GM11168 (cell line): ENCODE results near the gene KCNJ9.

Experiments used
- in situ Hi-C: fragments of 300-500 bp; cut with MboI; formaldehyde crosslinking; loops from one replicate; pipeline ENCODE4 v1.12.0; 2022; ENCODE audit warnings: low sequenced_read_pairs; ENCODE audit not compliant: unreplicated experiment

KCNJ9 gene

GRCh38 chr1:160064164-160064563 lies 17.2 kb upstream of the KCNJ9 start:
- in situ Hi-C loops, result no loop called here

DNA sequence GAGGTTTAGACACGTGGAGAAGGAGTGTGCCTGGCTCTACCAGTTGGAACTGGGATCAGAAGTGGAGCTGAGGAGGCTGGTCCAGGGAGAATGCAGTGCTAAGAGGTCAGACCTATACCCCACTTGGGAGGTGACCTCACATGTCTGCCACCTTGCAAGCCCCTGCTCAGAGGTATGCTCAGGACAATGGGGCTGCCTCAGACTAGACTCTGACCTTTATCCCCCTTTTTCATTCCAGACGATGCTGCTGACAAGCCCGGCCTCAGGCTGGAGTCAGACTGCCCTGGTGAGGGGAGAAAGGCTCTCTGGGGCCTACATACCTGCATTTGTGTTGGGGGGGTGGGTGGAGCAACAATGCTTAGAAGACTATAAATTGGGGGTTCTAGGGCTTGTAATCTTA lies 16.6 kb upstream of the KCNJ9 start:
- in situ Hi-C loops, result no loop called here

DNA sequence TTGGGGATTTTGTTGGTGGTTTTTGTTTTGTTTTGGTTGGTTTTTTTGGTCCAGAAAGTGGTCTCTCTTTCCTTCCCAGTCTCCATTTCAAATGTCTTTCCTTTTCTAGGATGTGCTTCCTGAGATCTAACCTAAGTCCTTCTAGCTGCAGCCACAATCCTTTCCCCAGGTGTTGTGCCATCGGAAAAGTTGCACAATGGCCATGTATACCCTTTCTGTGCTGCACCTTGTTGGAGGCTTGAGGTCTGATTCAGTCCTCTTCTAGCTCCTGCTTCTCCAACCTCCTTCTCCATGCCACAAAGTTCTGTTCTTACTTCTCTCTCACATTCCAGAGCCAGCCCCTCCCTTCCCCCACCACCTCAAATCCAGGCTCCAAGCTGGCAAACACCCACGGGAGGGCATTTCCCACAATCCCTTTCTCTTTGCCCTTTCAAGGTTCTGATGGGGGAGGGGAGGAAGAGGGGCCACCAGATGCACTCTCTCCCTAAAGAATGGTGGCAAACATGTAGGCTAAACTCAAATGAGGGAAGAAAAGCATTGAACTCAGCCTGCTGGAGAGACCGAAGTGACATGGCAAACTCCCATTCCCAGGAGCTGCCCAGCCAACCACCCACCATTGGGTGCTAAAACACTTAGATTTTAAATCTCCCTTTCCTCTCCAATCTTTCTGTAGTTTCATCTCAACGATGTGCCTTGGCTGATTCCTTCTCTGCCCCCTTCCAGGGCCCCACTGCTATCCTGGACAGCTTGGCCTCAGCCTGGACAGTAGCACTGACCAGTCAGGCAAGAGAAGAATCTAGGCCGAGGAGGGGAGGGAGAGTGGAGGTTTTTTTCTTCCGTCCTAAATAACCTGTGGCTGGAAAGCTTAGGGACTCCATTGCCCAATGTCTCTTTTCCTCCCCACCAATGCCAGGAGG lies 14.3 kb upstream of the KCNJ9 start:
- in situ Hi-C loops, result no loop called here

DNA sequence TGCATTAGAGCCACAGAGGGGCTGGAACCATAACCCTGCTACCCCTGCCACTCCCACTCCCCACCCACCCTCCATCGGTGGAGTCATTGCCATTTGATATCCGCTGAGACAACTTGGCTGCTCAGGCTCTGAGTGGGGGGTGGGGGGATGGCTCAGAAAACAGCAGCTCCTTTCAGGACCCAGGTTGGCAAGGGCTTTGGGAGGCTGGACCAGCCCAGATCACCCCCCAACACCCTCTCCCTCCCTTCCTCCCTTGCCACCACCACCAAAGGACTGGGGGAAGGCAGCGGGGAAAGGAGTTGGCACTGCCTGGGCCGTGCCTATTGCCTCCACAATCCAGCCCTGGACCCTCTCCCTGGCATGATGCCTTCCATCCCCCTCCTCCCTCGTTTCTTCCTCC lies 13.1 kb upstream of the KCNJ9 start:
- in situ Hi-C loops, result no loop called here

DNA sequence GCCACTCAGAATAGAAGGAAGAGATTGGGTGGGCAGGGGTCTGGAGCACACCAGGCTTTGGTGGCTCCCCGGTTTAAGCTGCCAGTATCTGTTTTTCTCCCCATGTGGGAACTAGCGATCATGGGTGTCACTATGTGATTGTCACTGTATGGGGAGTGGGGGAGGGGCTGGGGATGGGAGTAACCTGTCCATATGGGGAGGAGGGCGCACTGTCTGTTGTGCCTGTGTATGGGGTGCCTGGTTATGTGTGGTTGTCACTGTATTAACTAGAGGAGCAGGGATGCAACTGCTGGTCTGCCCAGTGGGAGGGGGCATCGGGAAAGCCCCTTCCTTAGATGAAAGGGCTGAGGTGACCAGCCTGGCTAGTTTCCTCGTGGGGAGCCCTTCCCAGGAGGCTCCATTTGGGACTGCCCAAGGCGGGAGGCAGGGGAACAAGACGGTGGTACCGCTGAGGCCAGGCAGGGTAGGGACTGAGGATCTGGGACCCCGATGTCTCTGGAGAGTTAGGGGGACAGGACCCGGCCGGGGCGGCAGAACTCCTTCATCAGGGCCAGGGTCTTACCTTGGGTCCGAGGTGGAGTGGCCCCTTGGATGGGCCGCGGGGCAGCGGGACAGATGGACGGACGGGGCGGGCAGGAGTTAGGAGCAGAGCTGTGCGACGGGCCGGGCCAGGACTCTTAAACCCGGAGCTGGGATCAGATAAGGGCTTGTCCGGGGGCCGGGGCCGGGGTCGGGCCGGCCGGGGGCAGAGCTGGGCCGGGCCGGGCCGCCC lies 11.7 kb upstream of the KCNJ9 start, which contains the start of gene KCNJ10:
TSS of gene KCNJ10 (minus strand) at position 701 of the 772 bp plus-strand sequence. CDS start 27,628 bp downstream, outside the sequence.
- in situ Hi-C loops, result no loop called here

- in situ Hi-C loops, result no loop called here
Observed at GRCh38 chr1:160070243-160071163, 10.8 kb upstream of the KCNJ9 start.

DNA sequence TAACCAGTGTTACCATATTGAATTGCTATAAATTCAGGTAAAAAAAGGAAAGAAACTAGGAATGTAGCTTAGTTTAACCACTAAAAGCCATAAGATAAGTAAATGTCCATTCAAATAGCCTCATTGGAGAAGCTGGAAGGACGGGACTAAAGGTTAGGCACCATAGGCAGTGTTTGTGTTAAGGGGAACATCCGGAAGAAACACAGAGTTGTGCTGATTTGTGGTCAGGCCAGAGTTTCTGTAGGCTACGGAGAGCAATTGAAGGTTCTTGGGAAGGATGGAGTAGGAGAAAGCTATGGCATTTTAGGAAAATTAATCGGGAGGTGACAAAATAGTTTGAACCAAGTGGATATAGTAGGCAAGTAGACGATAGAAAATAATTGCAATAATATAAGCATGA lies 10.0 kb upstream of the KCNJ9 start:
- in situ Hi-C loops, result no loop called here

- in situ Hi-C loops, result no loop called here
Observed at GRCh38 chr1:160074865-160075264, 6.5 kb upstream of the KCNJ9 start.

GRCh38 chr1:160075836-160076235 lies 5.5 kb upstream of the KCNJ9 start:
- in situ Hi-C loops, result no loop called here

GRCh38 chr1:160076295-160076694 lies 5.0 kb upstream of the KCNJ9 start:
- in situ Hi-C loops, result no loop called here

DNA sequence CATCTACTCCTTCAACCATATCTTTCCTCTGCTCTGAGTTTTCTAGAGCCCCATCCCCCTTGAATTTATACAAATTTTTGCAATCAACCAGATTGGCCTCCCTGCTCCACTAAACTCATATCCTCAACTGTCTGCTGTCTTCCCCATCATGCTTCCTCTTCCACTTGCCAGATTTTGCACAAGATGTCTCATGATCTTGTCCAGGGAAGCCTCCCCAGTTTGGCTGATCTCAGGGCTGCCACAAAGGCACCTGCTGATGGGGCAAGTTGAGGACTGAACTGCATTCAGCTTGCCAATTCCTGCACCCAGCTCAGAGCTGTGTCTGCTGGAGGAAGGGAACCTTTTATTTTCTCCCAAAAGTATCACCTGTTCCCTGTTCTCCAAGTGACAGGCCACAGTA lies 3.9 kb upstream of the KCNJ9 start:
- in situ Hi-C loops, result no loop called here

DNA sequence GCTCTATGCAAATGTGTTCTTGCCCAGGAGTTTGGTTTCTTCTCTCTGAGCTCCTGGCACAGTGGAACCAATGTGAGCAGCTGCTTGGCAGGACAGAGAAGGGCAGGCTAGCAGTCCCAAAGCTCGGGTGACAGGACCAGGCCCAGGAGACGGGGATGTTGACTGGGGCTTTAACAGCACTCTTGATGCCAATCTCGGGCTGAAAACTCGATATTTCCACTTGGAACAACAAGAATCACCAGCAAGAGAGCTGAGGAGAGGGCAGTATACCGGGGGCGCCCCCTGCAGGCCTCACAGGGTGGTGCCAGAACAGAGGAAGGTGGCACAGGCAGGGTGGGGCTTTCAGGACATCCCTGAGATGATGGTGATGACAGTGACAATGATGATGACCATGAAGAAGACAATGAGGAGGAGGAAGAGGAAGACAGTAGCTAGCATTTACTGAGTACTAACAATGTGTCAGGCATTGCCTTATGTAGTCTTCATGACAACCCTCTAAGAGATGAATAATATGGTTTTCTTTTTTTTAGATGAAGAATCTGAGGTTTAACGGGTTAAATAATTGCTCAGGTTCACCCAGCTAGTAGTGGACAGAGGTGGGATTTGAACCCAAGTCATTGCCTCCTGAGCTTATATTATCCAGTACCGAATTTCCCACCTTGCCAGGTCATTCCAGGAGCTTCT lies 2.7 kb upstream of the KCNJ9 start:
- in situ Hi-C loops, result no loop called here

- in situ Hi-C loops, result no loop called here
Observed at GRCh38 chr1:160079448-160079847, 1.9 kb upstream of the KCNJ9 start.

- in situ Hi-C loops, result loop anchor here (5.0 kb wide), 1 partner anchor 33 kb away; no protein-coding TSS in a partner anchor
Observed at GRCh38 chr1:160080381-160081100, 797 bp upstream of the KCNJ9 start.

- in situ Hi-C loops, result loop anchor here (5.0 kb wide), 1 partner anchor 35 kb away; no protein-coding TSS in a partner anchor
Observed at GRCh38 chr1:160082487-160082886, 1.1 kb downstream of the KCNJ9 start.

GRCh38 chr1:160082926-160083325 lies 1.6 kb downstream of the KCNJ9 start:
- in situ Hi-C loops, result loop anchor here (5.0 kb wide), 1 partner anchor 36 kb away; no protein-coding TSS in a partner anchor

GRCh38 chr1:160083968-160084770 lies 2.8 kb downstream of the KCNJ9 start:
- in situ Hi-C loops, result loop anchor here (5.0 kb wide), 1 partner anchor 37 kb away; no protein-coding TSS in a partner anchor

DNA sequence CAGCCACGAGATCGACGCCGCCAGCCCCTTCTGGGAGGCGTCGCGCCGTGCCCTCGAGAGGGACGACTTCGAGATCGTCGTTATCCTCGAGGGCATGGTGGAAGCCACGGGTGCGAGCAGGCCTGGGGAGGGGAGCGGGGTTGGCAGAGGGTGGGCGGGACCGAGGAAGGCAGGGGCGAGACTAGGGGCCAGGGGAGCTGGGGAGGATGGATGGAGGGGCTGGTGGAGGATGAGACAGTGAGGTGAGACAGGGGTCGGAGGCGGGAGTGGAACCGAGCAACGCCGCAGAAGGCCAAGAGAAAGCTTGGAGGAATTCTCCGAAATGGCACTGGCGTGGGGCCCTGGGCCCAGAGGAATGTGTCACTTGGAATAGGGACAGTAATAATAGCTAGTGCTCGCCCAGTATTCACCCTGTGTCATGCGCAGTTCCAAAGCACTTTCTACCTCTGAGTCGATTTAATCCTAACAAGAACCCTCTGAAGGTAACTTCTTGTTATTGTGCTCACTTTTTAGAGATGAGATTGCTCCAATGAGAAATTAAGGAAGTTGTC lies 3.5 kb downstream of the KCNJ9 start:
- in situ Hi-C loops, result loop anchor here (5.0 kb wide), 1 partner anchor 38 kb away; no protein-coding TSS in a partner anchor
